ENCODE measurements around the gene ASZ1.
A peak's percentile ranks its signal among the peaks of the same experiment; 100 is the strongest.
"Not testable (repeated sequence)": the region's sequence is repeated elsewhere in the genome, so short reads cannot be mapped to it uniquely, and the experiment has no call there.

The ASZ1 gene, protein sequence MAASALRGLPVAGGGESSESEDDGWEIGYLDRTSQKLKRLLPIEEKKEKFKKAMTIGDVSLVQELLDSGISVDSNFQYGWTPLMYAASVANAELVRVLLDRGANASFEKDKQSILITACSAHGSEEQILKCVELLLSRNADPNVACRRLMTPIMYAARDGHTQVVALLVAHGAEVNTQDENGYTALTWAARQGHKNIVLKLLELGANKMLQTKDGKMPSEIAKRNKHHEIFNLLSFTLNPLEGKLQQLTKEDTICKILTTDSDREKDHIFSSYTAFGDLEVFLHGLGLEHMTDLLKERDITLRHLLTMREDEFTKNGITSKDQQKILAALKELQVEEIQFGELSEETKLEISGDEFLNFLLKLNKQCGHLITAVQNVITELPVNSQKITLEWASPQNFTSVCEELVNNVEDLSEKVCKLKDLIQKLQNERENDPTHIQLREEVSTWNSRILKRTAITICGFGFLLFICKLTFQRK

GRCh38 chr7:117427258-117427701, at the start of gene ASZ1:
Gene ASZ1, minus strand, starts transcription at chr7:117427493. Its CDS starts 33 bp downstream, at chr7:117427460.
- FAIRE-seq = no peak

GRCh38 chr7:117476557-117477215, 49.4 kb upstream of the ASZ1 start:
- no peak for FAIRE-seq

- no peak for FAIRE-seq
These were observed 45.0 kb upstream of the ASZ1 start for GRCh38 chr7:117472335-117472734.

GRCh38 chr7:117470777-117471176, 43.5 kb upstream of the ASZ1 start:
- FAIRE-seq = no peak

DNA sequence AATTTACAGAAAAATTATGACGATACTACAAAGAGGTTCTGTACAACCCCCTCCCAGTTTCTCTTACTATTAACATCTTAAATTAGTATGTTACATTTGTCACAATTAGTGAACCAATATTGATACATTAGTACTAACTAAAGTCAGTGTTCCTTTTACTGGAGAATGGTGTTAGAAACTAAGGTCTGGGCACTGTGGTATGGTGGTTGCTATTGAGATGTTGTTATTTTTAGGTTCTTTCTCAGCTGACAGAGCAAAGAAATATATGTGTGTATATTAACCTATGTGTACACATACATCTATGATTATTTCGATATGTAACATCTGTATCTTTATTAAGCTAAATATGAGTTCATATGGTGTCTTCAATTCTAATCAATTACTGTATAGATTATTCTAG, 40.9 kb upstream of the ASZ1 start:
- FAIRE-seq = no peak

DNA sequence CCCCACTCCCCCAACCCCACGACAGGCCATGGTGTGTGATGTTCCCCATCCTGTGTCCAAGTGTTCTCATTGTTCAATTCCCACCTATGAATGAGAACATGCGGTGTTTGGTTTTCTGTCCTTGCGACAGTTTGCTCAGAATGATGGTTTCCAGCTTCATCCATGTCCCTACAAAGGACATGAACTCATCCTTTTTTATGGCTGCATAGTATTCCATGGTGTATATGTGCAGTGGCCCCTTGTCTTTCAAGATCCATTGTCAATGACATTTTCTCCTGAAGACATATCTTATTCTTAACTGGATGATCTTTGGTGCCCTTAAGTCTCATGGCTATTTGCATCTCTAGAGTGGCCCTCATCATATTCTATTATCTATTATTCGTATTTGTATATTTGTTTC, 33.5 kb upstream of the ASZ1 start:
- FAIRE-seq = not testable (repeated sequence)

- no peak for FAIRE-seq
These were observed 32.4 kb upstream of the ASZ1 start for GRCh38 chr7:117459735-117460134.

- peak; percentile 95 for FAIRE-seq
These were observed 31.8 kb upstream of the ASZ1 start for GRCh38 chr7:117458977-117459583.

DNA sequence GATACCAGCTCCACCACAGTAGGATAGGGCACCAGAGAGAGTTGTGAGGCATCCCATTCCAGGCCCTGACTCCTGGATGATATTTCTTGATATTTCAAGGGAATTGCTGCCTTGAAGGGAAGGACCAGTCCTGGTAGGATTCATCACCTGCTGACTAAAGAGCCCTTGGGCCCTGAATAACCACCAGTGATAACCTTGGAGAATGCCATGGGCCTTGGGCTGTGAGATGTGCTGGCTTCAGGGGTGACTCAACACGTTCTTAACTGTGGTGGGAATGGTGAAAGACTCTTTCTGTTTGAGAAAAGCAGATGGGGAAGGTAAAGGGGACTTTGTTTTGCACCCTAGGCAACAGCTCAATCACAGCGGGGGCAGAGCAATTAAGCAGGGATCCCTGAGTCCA, 21.4 kb upstream of the ASZ1 start:
- no peak for FAIRE-seq

DNA sequence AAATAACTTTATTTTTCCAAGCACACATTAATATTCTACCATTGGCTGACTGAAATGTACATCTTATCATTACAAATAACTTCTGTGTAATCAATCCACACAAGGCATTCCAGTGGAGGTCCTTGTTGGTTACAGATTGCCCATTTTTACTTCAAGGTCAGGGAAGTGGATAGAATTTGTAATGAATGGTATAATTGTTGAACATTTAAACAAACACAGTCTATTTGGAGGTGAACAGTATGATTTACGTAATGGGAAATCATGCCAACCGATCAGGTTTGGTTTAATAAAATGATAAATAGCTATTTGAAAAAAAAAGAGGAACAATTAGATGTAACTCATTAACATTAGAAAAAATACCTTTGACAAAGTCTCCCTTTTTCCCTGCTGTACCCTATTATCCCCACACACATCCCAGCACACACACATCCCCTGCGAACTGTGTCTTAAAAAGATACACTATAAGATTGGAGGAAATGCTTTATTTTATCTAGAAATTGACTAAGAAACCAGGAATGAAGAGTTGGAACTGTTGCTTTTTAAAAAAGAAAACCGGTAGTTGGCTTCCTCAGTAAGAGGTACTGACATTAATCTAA, 19.0 kb upstream of the ASZ1 start:
- no peak for FAIRE-seq

DNA sequence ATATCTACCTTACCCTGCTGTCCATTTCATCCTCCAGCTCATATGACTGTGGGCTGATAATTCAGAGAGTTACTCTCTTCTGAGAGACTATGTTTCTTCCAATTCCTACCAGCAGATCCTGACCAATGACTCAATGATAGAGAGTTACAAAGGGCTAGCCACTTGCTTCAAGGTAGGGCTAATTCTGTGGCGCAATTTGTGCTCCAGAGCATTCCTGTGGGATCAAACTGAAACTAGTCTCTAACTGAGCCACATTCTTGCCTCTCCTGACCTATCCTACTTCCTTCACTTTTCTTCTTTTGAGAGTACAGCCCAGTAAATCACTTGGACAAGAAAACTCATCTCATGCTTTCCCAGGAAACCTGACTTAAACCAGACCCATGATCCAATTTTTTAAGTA, 17.9 kb upstream of the ASZ1 start:
- FAIRE-seq = no peak

- no peak for FAIRE-seq
These were observed 17.4 kb upstream of the ASZ1 start for GRCh38 chr7:117444646-117445045.

- no peak for FAIRE-seq
These were observed 8.3 kb upstream of the ASZ1 start for GRCh38 chr7:117435475-117436043.

- no peak for FAIRE-seq
These were observed 3.0 kb downstream of the ASZ1 start for GRCh38 chr7:117424090-117424829.

- not testable (repeated sequence) for FAIRE-seq
These were observed 12.7 kb downstream of the ASZ1 start for GRCh38 chr7:117414591-117414990.

DNA sequence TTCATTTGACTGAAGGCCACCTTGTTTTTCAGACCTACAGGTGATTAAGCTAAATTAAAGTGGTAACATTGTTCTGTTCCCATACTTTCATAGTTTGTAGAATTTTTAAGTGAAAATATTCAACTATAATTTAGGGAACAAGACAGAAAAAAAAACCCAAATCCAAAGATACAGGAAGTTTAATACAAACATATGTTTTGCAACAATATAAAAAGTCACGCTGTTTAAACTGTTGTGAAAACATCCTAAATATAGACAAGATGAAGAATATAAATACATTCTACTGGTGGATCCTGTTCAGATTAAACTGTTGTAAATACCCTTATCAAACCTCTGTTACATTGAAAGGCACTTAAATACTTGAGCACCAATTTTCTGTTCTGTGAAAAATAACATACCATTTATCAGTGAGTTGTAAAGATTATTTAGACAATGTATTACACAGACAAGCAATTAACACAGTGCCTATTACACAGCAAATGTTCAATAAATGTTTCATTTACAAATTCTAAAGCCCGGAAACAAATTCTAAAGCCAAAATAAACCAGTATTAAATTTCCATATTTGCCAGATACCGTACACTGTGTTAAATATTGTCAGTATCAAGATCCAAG, 14.2 kb downstream of the ASZ1 start:
- FAIRE-seq = no peak

DNA sequence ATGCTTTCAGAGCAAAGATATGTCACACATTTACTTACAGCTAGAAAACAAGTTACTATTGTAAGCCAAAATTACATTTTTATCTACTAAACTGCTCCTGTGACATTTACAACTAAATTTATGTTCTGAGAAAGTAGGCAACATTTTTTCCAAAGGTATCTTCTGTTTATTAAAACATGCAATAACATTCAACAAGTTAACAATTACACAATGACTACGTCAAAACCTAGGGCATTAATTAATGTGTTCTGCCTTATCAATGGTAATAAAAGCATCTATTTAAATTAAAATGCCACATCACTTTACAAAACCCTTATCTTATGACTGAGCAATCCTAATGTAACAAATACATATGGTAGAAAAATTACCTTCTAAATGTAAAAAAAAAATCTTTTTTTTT, 14.9 kb downstream of the ASZ1 start:
- peak; percentile 49 for FAIRE-seq

GRCh38 chr7:117411539-117411938, 15.8 kb downstream of the ASZ1 start:
- no peak for FAIRE-seq

DNA sequence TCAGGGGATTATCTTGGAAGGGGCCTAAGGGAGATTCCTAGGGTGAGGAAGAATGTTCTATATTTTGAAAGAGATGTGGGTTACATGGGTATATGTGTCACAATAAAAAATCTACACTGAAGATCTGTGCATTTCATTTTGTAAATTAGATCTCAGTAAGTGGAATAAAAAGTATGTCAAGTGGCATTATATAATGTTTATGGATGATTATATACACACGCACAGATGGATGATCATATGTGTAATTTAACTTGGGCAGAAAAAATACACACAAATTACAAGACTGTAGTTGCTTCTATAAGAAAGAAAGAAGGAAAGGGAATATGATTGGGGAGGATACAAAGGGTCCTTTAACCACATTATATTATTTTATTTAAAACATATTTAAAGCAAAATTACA, 18.5 kb downstream of the ASZ1 start:
- no peak for FAIRE-seq

GRCh38 chr7:117405519-117405918, 21.8 kb downstream of the ASZ1 start:
- no peak for FAIRE-seq

- FAIRE-seq = no peak
These were observed 23.6 kb downstream of the ASZ1 start for GRCh38 chr7:117403737-117404136.

GRCh38 chr7:117402109-117402508, 25.2 kb downstream of the ASZ1 start:
- FAIRE-seq = no peak
